Measurements from ENCODE around the gene GRIA3. TPM values are rescaled to one million over a fixed set of nuclear protein-coding genes. Genes with fewer than 3 reads are reported as not detected.

GRIA3 gene
- total and polyA plus RNA-seq, 10 of the 15 experiments (the other 5 are each of a cell fraction or from before 2014, with no cell fraction given), result 0.45 to 4.3 (median 2.2) TPM

DNA sequence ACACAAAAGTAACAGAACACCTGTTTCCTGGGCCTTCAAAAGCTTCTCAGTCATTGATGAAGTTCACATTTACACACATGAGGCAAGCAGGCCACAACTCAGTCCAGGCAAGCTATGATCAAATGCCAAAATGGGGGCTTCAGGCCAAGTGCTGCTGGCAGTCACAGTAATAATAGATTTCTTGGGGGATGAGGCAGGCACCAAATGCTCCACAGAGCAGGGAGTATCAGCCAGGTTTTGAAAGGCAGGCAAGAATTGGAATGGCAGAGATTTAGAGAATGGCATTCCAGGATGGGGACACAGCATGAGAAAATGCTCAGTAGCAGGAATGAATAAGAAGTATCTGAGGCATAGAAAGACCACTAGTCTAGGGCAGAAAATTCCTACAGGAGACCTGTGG, 52.8 kb downstream of the GRIA3 start:
- ChIA-PET POLR2A (no interaction called here), SMC1A (ENCODE audit: uncharacterized antibody, unreplicated experiment) (no interaction called here), CTCF (interaction anchor here (1.1 kb wide), 1 partner anchor 27 kb away, joined by 3 read pairs; no protein-coding TSS in a partner anchor), RAD21 (ENCODE audit: unreplicated experiment) (no interaction called here)
- Histone ChIP-seq H3K27ac (ENCODE audit: control insufficient read depth, insufficient read depth) (no peak overlapping the region), H3K79me2 (ENCODE audit: control insufficient read depth, insufficient read depth, low read length) (no peaks in the 10 kb centered on the region), H3K9me3 (replicated peaks; ENCODE audit: control insufficient read depth, insufficient read depth, low read length) (no peaks in the 10 kb centered on the region), H4K20me1 (ENCODE audit: control insufficient read depth, insufficient read depth) (no peaks in the 10 kb centered on the region), H3K9ac (ENCODE audit: control insufficient read depth, insufficient read depth, low read length) (no peak overlapping the region), H3K4me2 (ENCODE audit: control insufficient read depth, insufficient read depth) (no peak overlapping the region), H2AFZ (ENCODE audit: control insufficient read depth, low read depth, low read length) (no peak overlapping the region), H3K4me3 (no peak overlapping the region), H3K27me3 (replicated peaks in 1 of 2; ENCODE audit: control insufficient read depth in 2 of 2, insufficient read depth in 2 of 2, low read length in 1 of 2) (no peaks in the 10 kb centered on the region), H3K36me3 (ENCODE audit: control insufficient read depth in 2 of 2, insufficient read depth in 2 of 2, low read length in 1 of 2) (no peaks in the 10 kb centered on the region), H3K4me1 (ENCODE audit: control insufficient read depth, insufficient read depth, low read length) (no peaks in the 10 kb centered on the region)
- intact Hi-C loops (cut with micrococcal nuclease; ENCODE audit: unreplicated experiment) (no loop called here), in situ Hi-C loops (cut with MboI) (no loop called here)
- no peak for DNase-seq (ENCODE audit: low read depth, low spot score)
- no peak for FAIRE-seq
- BruUV-seq (replicated peaks), result no TSS peak
- no peak for ATAC-seq
- TF ChIP-seq, protein P1, sequence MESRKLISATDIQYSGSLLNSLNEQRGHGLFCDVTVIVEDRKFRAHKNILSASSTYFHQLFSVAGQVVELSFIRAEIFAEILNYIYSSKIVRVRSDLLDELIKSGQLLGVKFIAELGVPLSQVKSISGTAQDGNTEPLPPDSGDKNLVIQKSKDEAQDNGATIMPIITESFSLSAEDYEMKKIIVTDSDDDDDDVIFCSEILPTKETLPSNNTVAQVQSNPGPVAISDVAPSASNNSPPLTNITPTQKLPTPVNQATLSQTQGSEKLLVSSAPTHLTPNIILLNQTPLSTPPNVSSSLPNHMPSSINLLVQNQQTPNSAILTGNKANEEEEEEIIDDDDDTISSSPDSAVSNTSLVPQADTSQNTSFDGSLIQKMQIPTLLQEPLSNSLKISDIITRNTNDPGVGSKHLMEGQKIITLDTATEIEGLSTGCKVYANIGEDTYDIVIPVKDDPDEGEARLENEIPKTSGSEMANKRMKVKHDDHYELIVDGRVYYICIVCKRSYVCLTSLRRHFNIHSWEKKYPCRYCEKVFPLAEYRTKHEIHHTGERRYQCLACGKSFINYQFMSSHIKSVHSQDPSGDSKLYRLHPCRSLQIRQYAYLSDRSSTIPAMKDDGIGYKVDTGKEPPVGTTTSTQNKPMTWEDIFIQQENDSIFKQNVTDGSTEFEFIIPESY (IDR thresholded peaks at IDR 0.05), result no peak
- TF ChIP-seq, protein P2, sequence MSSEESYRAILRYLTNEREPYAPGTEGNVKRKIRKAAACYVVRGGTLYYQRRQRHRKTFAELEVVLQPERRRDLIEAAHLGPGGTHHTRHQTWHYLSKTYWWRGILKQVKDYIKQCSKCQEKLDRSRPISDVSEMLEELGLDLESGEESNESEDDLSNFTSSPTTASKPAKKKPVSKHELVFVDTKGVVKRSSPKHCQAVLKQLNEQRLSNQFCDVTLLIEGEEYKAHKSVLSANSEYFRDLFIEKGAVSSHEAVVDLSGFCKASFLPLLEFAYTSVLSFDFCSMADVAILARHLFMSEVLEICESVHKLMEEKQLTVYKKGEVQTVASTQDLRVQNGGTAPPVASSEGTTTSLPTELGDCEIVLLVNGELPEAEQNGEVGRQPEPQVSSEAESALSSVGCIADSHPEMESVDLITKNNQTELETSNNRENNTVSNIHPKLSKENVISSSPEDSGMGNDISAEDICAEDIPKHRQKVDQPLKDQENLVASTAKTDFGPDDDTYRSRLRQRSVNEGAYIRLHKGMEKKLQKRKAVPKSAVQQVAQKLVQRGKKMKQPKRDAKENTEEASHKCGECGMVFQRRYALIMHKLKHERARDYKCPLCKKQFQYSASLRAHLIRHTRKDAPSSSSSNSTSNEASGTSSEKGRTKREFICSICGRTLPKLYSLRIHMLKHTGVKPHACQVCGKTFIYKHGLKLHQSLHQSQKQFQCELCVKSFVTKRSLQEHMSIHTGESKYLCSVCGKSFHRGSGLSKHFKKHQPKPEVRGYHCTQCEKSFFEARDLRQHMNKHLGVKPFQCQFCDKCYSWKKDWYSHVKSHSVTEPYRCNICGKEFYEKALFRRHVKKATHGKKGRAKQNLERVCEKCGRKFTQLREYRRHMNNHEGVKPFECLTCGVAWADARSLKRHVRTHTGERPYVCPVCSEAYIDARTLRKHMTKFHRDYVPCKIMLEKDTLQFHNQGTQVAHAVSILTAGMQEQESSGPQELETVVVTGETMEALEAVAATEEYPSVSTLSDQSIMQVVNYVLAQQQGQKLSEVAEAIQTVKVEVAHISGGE (CRISPR knock-in tag; IDR thresholded peaks at IDR 0.05), result no peak
- TF ChIP-seq, protein P3, sequence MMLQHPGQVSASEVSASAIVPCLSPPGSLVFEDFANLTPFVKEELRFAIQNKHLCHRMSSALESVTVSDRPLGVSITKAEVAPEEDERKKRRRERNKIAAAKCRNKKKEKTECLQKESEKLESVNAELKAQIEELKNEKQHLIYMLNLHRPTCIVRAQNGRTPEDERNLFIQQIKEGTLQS (IDR thresholded peaks at IDR 0.05; ENCODE audit: borderline replicate concordance, extremely low read depth, low read depth, low read length), result no peak
- TF ChIP-seq MEF2A (IDR thresholded peaks at IDR 0.05; ENCODE audit: insufficient read depth, low read depth, low read length), result no peak
- no peak for TF ChIP-seq BRCA1 (IDR thresholded peaks at IDR 0.05; ENCODE audit: low read depth, low read length)
- no peak for TF ChIP-seq STAT1 (conservative IDR thresholded peaks at IDR 0.05)
- no peak for TF ChIP-seq CREB1 (IDR thresholded peaks at IDR 0.05; ENCODE audit: low read depth)
- no peak for TF ChIP-seq SRF (IDR thresholded peaks at IDR 0.05; ENCODE audit: low read depth in 2 of 2, low read length in 2 of 2)
- TF ChIP-seq, protein P4, sequence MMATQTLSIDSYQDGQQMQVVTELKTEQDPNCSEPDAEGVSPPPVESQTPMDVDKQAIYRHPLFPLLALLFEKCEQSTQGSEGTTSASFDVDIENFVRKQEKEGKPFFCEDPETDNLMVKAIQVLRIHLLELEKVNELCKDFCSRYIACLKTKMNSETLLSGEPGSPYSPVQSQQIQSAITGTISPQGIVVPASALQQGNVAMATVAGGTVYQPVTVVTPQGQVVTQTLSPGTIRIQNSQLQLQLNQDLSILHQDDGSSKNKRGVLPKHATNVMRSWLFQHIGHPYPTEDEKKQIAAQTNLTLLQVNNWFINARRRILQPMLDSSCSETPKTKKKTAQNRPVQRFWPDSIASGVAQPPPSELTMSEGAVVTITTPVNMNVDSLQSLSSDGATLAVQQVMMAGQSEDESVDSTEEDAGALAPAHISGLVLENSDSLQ (IDR thresholded peaks at IDR 0.05), result no peak
- TF ChIP-seq DPF2 (IDR thresholded peaks at IDR 0.05), result no peak
- no peak for TF ChIP-seq SIN3A (IDR thresholded peaks at IDR 0.05; ENCODE audit: low read depth, low read length)
- no peak for TF ChIP-seq EP300 (IDR thresholded peaks at IDR 0.05; ENCODE audit: borderline replicate concordance in 1 of 2, control insufficient read depth in 1 of 2, low read depth in 2 of 2, low read length in 2 of 2)
- TF ChIP-seq RUNX3 (IDR thresholded peaks at IDR 0.05; ENCODE audit: low read length), result no peak
- TF ChIP-seq ZBED1 (IDR thresholded peaks at IDR 0.05; ENCODE audit: borderline replicate concordance), result no peak
- no peak for TF ChIP-seq NFYA (IDR thresholded peaks at IDR 0.05; ENCODE audit: borderline replicate concordance, low read depth, low read length)
- no peak for TF ChIP-seq POU2F2 (IDR thresholded peaks at IDR 0.05; ENCODE audit: borderline replicate concordance, low read depth, low read length)
- no peak for TF ChIP-seq MYB (IDR thresholded peaks at IDR 0.05; ENCODE audit: borderline replicate concordance, low read depth, low read length)
- no peak for TF ChIP-seq HDAC2 (IDR thresholded peaks at IDR 0.05)
